B cell (primary cell): ENCODE results near the gene THAP2. TPM values are rescaled to one million over a fixed set of nuclear protein-coding genes. Genes with fewer than 3 reads are reported as not detected.

Source experiments
- ATAC-seq: fragments of 200-7000 bp; cut with Tn5 transposase; one replicate; pipeline ENCODE4 v1.10.0; 2021; ENCODE audit warnings: low read depth, mild to moderate bottlenecking, moderate number of reproducible peaks, moderate library complexity
- CTCF ChIA-PET: fragments of 350-600 bp; sonication (Branson Sonifier 250); formaldehyde crosslinking; loops from one replicate; lab custom pipeline; 2021; ENCODE audit warnings: antibody characterized with exemption, inconsistent platforms; lab: Charles Lee
- POLR2A ChIA-PET: fragments of 350-600 bp; sonication (Branson Sonifier 250); formaldehyde crosslinking; loops from one replicate; lab custom pipeline; 2021; ENCODE audit warnings: antibody characterized with exemption; lab: Charles Lee
- DNase-seq: peaks from one replicate; pipeline ENCODE4 v3.0.0; 2013
- H2AFZ ChIP-seq: 2 replicates; pipeline ENCODE4 v1.6.1; 2012; ENCODE audit warnings: mild to moderate bottlenecking, low read depth, low read length; ENCODE audit not compliant: insufficient read depth, poor library complexity, severe bottlenecking
- H3K27ac ChIP-seq, 2 donors: 1 replicate in 1 of 2; 2 replicates in 1 of 2; pipeline ENCODE4 v1.5.1; 2012 to 2013; ENCODE audit warnings: low read length in 2 of 2, mild to moderate bottlenecking in 2 of 2, moderate library complexity in 1 of 2
- H3K27me3 ChIP-seq, 4 experiments: fragments of 200-600 bp in 1 of 4; sonication (generic) in 1 of 4; replicated peaks in 1 of 4; 1 replicate in 2 of 4; 2 replicates in 2 of 4; pipeline versions ENCODE4 v1.6.1 to v1.7.0; 2013 to 2016; ENCODE audit warnings: low read length in 3 of 4, mild to moderate bottlenecking in 2 of 4, mixed read lengths in 1 of 4, moderate library complexity in 1 of 4; ENCODE audit not compliant: insufficient read depth in 4 of 4, control insufficient read depth in 3 of 4; ENCODE audit errors: control extremely low read depth in 1 of 4
- H3K36me3 ChIP-seq, 2 experiments: replicated peaks in 1 of 2; 1 replicate in 1 of 2; 2 replicates in 1 of 2; pipeline versions ENCODE4 v1.6.1 to v1.7.1; 2013; ENCODE audit warnings: low read length in 1 of 2; ENCODE audit not compliant: insufficient read depth in 2 of 2, control insufficient read depth in 1 of 2; ENCODE audit errors: control extremely low read depth in 1 of 2, extremely low read depth in 1 of 2
- H3K4me1 ChIP-seq, 2 donors: fragments of 200-600 bp in 1 of 2; sonication (generic) in 1 of 2; 1 replicate in 1 of 2; 2 replicates in 1 of 2; pipeline versions ENCODE4 v1.5.1 to v1.6.1; 2013 to 2017; ENCODE audit warnings: low read length in 2 of 2; ENCODE audit not compliant: control insufficient read depth in 2 of 2, insufficient read depth in 2 of 2
- H3K4me2 ChIP-seq: replicated peaks from 2 replicates; pipeline ENCODE3; 2012; ENCODE audit warnings: mild to moderate bottlenecking, low read depth, low read length; ENCODE audit not compliant: poor library complexity, severe bottlenecking
- H3K4me3 ChIP-seq, 5 experiments: fragments of 200-600 bp in 1 of 5; sonication (generic) in 1 of 5; 1 replicate in 3 of 5; 2 replicates in 2 of 5; pipeline versions ENCODE4 v1.5.1 to v1.7.0; 2011 to 2016; ENCODE audit warnings: low read length in 4 of 5, mild to moderate bottlenecking in 4 of 5, low read depth in 2 of 5, control low read depth in 1 of 5, moderate library complexity in 1 of 5; ENCODE audit not compliant: insufficient read depth in 1 of 5; ENCODE audit errors: control extremely low read depth in 1 of 5, extremely low read depth in 1 of 5
- H3K79me2 ChIP-seq: fragments of 200-600 bp; sonication (generic); one replicate; pipeline ENCODE4 v1.6.0; 2016; ENCODE audit warnings: low read length; ENCODE audit not compliant: control insufficient read depth, insufficient read depth
- H3K9ac ChIP-seq: fragments of 200-600 bp; sonication (generic); 2 replicates; pipeline ENCODE4 v1.6.1; 2017; ENCODE audit warnings: mild to moderate bottlenecking, low read length, moderate library complexity
- H3K9me3 ChIP-seq, 3 donors: one replicate each; pipeline versions ENCODE4 v1.6.1 to v1.7.1; 2013; ENCODE audit warnings: low read length in 2 of 3; ENCODE audit not compliant: control insufficient read depth in 2 of 3, insufficient read depth in 1 of 3; ENCODE audit errors: control extremely low read depth in 1 of 3
- H4K20me1 ChIP-seq: 2 replicates; pipeline ENCODE4 v1.6.0; 2012; ENCODE audit warnings: mild to moderate bottlenecking, low read length; ENCODE audit not compliant: insufficient read depth, control insufficient read depth, poor library complexity, severe bottlenecking
- H3K27ac Mint-ChIP-seq: one replicate; pipeline ENCODE4 v1.8.0; 2021; ENCODE audit warnings: mixed read lengths
- H3K27me3 Mint-ChIP-seq: one replicate; pipeline ENCODE4 v1.8.0; 2021; ENCODE audit warnings: mixed read lengths
- H3K4me1 Mint-ChIP-seq: one replicate; pipeline ENCODE4 v1.8.0; 2021; ENCODE audit warnings: mixed read lengths
- H3K4me3 Mint-ChIP-seq: one replicate; pipeline ENCODE4 v1.8.0; 2021; ENCODE audit warnings: mixed read lengths
- H3K9me3 Mint-ChIP-seq: one replicate; pipeline ENCODE4 v1.8.0; 2022; ENCODE audit warnings: mixed read lengths; ENCODE audit not compliant: insufficient read depth
- CTCF ChIP-seq: fragments of 200-600 bp; IDR thresholded peaks from one replicate; pipeline ENCODE4 v1.8.0; 2022; ENCODE audit warnings: antibody characterized with exemption, mild to moderate bottlenecking
- EZH2 ChIP-seq: IDR thresholded peaks from 2 replicates; pipeline ENCODE4 v1.6.1; 2012; ENCODE audit warnings: borderline replicate concordance, low read depth, mild to moderate bottlenecking, moderate library complexity, low read length; ENCODE audit not compliant: insufficient read depth, poor library complexity, severe bottlenecking
- WGBS: methylation state at CpG from one replicate; pipeline ENCODE4 v1.1.5; 2013; ENCODE audit warnings: missing lambda C conversion rate; ENCODE audit not compliant: insufficient coverage; 5-methylcytosine and 5-hydroxymethylcytosine counted together
- intact Hi-C: fragments of 100-400 bp; cut with micrococcal nuclease; formaldehyde crosslinking; loops from one replicate; pipeline ENCODE4 v1.10.0; 2022
- polyA plus RNA-seq: library from polyadenylated mRNA; depleted of rRNA; stranded (reverse); fragments of >200 nt; gene quantifications from 2 replicates; pipeline ENCODE4 v1.2.3, GENCODE V29; 2012
- total RNA-seq, 2 donors: library from RNA; stranded (reverse); fragments of 120-200 nt in 1 of 2; gene quantifications; 1 replicate in 1 of 2; 2 replicates in 1 of 2; pipeline versions ENCODE4 v1.2.3 to v1.2.4, GENCODE V29; 2013 to 2022

THAP2 gene
- total and polyA plus RNA-seq, 2 donors (not counting 1 experiment from before 2014, with no cell fraction given): 11.6 to 13.2 TPM

GRCh38 chr12:71646512-71646911 lies 17.6 kb upstream of the THAP2 start:
- Histone ChIP-seq H3K27me3 (no peaks in the 10 kb centered on the region), H4K20me1 (peaks cover 29% of the 10 kb centered on the region), H2AFZ (no peak overlapping the region), H3K4me3 (no peak overlapping the region), H3K9ac (no peak overlapping the region), H3K27ac (peak overlapping the region in 1 of 2 donors; percentile 14), H3K79me2 (peaks cover 53% of the 10 kb centered on the region), H3K4me1 (peaks cover 4 to 10% of the 10 kb centered on the region in 2 donors), H3K36me3 (peaks cover 12 to 70% of the 10 kb centered on the region in 2 experiments), H3K4me2 (no peak overlapping the region), H3K9me3 (no peaks in the 10 kb centered on the region)
- Mint-ChIP-seq H3K4me3 (no peak overlapping the region), H3K9me3 (no peaks in the 10 kb centered on the region), H3K4me1 (peaks cover 15% of the 10 kb centered on the region), H3K27ac (peak overlapping the region; percentile 24), H3K27me3 (no peaks in the 10 kb centered on the region)
- intact Hi-C loops: loop anchor here (5.0 kb wide), 1 partner anchor 34 kb away; no protein-coding TSS in a partner anchor
- POLR2A ChIA-PET: no interaction called here
- ATAC-seq: no peak
- DNase-seq: no peak
- CTCF ChIA-PET: interaction anchor here (0.5 to 3.0 kb wide), 6 partner anchors 10 to 101 kb away, joined by 3 to 26 read pairs (median 4); no protein-coding TSS in a partner anchor
- WGBS: 100% methylated on average over 3 of the region's 3 CpGs
- no peak for TF ChIP-seq EZH2
- no peak for TF ChIP-seq CTCF

GRCh38 chr12:71648537-71648936 lies 15.6 kb upstream of the THAP2 start:
- Histone ChIP-seq H3K9ac (no peak overlapping the region), H3K9me3 (peaks cover 0 to 1% (median 0%) of the 10 kb centered on the region in 3 donors), H2AFZ (no peak overlapping the region), H4K20me1 (peaks cover 31% of the 10 kb centered on the region), H3K36me3 (peaks cover 12 to 64% of the 10 kb centered on the region in 2 experiments), H3K27me3 (no peaks in the 10 kb centered on the region), H3K4me2 (no peak overlapping the region), H3K27ac (no peak overlapping the region), H3K79me2 (peaks cover 65% of the 10 kb centered on the region), H3K4me1 (peaks cover 4 to 10% of the 10 kb centered on the region in 2 donors), H3K4me3 (no peak overlapping the region)
- Mint-ChIP-seq H3K9me3 (no peaks in the 10 kb centered on the region), H3K4me3 (no peak overlapping the region), H3K4me1 (peaks cover 15% of the 10 kb centered on the region), H3K27ac (no peak overlapping the region), H3K27me3 (no peaks in the 10 kb centered on the region)
- TF ChIP-seq EZH2 (no peak), CTCF (no peak)
- DNase-seq (no peak), ATAC-seq (no peak)
- CTCF ChIA-PET: interaction anchor here (1.6 kb wide), 1 partner anchor 12 kb away, joined by 9 read pairs; no protein-coding TSS in a partner anchor
- intact Hi-C loops: loop anchor here (5.0 kb wide), 1 partner anchor 36 kb away; no protein-coding TSS in a partner anchor
- POLR2A ChIA-PET: no interaction called here
- 100% methylated on average over 3 of the region's 4 CpGs for WGBS
